HCT116 (cell line): ENCODE results near the gene PDLIM4. TPM values are rescaled to one million over a fixed set of nuclear protein-coding genes. Genes with fewer than 3 reads are reported as not detected.

Experiments
- ATAC-seq: fragments of 200-7000 bp; cut with Tn5 transposase; 2 replicates; pipeline ENCODE4 v1.9.1; 2020; ENCODE audit warnings: mild to moderate bottlenecking, moderate library complexity
- BruUV-seq: library from RNA; stranded (reverse); fragments of 400-500 nt; replicated peaks from 2 replicates; lab custom pipeline; 2021; lab: Mats Ljungman, UMichigan
- CTCF ChIA-PET: fragments of 300-600 bp; sonication (Branson Sonifier 250); formaldehyde crosslinking; loops from one replicate; lab custom pipeline; 2021; ENCODE audit warnings: antibody characterized with exemption; lab: Charles Lee
- POLR2A ChIA-PET: fragments of 300-600, 350-600 bp; sonication (Branson Sonifier 250); formaldehyde crosslinking; loops from one replicate; lab custom pipeline; 2021; ENCODE audit warnings: antibody characterized with exemption; lab: Charles Lee
- RAD21 ChIA-PET, 2 experiments: fragments of 300-600 bp; sonication (Branson Sonifier 250); formaldehyde crosslinking; loops; one replicate each; lab custom pipeline; 2023; ENCODE audit warnings: low total read pairs in 2 of 2; ENCODE audit not compliant: uncharacterized antibody in 2 of 2, unreplicated experiment in 2 of 2, low non-redundant PET in 1 of 2; lab: Charles Lee
- DNase-seq: peaks from one replicate; pipeline ENCODE4 v3.0.0-alpha.2; 2010; ENCODE audit warnings: low read depth, low spot score
- H2AFZ ChIP-seq: fragments of 200-600 bp; shearing (Covaris generic), sonication (generic); 2 replicates; pipeline ENCODE4 v1.6.1; 2017; ENCODE audit warnings: low read depth, mixed run types, mixed read lengths, antibody characterized with exemption, low read length; ENCODE audit not compliant: poor library complexity, severe bottlenecking
- H3K27ac ChIP-seq: 2 replicates; pipeline ENCODE4 v1.5.1; 2012; ENCODE audit warnings: low read depth, low read length
- H3K27me3 ChIP-seq: fragments of 200-600 bp; sonication (generic); 2 replicates; pipeline ENCODE4 v1.6.1; 2016; ENCODE audit warnings: mixed run types, low read length, mixed read lengths; ENCODE audit not compliant: insufficient read depth
- H3K36me3 ChIP-seq, 2 experiments: fragments of 200-500 bp in 1 of 2; fragments of 200-600 bp in 1 of 2; sonication (Bioruptor generic) in 1 of 2; sonication (generic) in 1 of 2; 2 replicates each; pipeline versions ENCODE4 v1.5.1 to v1.6.1; 2014 to 2016; ENCODE audit warnings: low read length in 2 of 2, inconsistent platforms in 1 of 2, mixed read lengths in 1 of 2, mixed run types in 1 of 2; ENCODE audit not compliant: insufficient read depth in 2 of 2, control insufficient read depth in 1 of 2
- H3K4me1 ChIP-seq, 2 experiments: fragments of 200-600 bp in 1 of 2; sonication (generic) in 1 of 2; 2 replicates each; pipeline versions ENCODE4 v1.5.1 to v1.6.1; 2012 to 2017; ENCODE audit warnings: low read length in 2 of 2, inconsistent platforms in 1 of 2, mild to moderate bottlenecking in 1 of 2, mixed read lengths in 1 of 2, mixed run types in 1 of 2, moderate library complexity in 1 of 2; ENCODE audit not compliant: insufficient read depth in 2 of 2, control insufficient read depth in 1 of 2
- H3K4me2 ChIP-seq: fragments of 200-600 bp; sonication (generic); 2 replicates; pipeline ENCODE4 v1.6.1; 2017; ENCODE audit warnings: mixed run types, low read length, mixed read lengths
- H3K4me3 ChIP-seq, 2 experiments: fragments of 200-600 bp in 1 of 2; sonication (generic) in 1 of 2; replicated peaks in 1 of 2; 2 replicates each; pipeline ENCODE4 v1.5.1; 2011 to 2016; ENCODE audit warnings: low read length in 2 of 2, control low read depth in 1 of 2, low read depth in 1 of 2, mild to moderate bottlenecking in 1 of 2, mixed read lengths in 1 of 2, mixed run types in 1 of 2
- H3K79me2 ChIP-seq: fragments of 200-600 bp; sonication (generic); 2 replicates; pipeline ENCODE4 v1.6.1; 2017; ENCODE audit warnings: mild to moderate bottlenecking, mixed run types, low read length, moderate library complexity, mixed read lengths; ENCODE audit not compliant: insufficient read depth
- H3K9ac ChIP-seq: fragments of 200-600 bp; sonication (generic); 2 replicates; pipeline ENCODE4 v1.6.1; 2016; ENCODE audit warnings: low read length, mixed read lengths
- H3K9me2 ChIP-seq: fragments of 200-600 bp; sonication (generic), shearing (Covaris generic); 2 replicates; pipeline ENCODE4 v1.6.1; 2017; ENCODE audit warnings: mixed run types, mild to moderate bottlenecking, moderate library complexity; ENCODE audit not compliant: insufficient read depth
- H3K9me3 ChIP-seq, 2 experiments: fragments of 200-500 bp in 1 of 2; fragments of 200-600 bp in 1 of 2; sonication (Bioruptor generic) in 1 of 2; sonication (generic) in 1 of 2; 2 replicates each; pipeline ENCODE4 v1.6.1; 2014 to 2017; ENCODE audit warnings: low read length in 2 of 2, mixed read lengths in 2 of 2, inconsistent platforms in 1 of 2, low read depth in 1 of 2, mild to moderate bottlenecking in 1 of 2, mixed run types in 1 of 2, moderate library complexity in 1 of 2; ENCODE audit not compliant: control insufficient read depth in 1 of 2, insufficient read depth in 1 of 2
- H4K20me1 ChIP-seq: fragments of 200-600 bp; sonication (generic), shearing (Covaris generic); 2 replicates; pipeline ENCODE4 v1.6.1; 2017; ENCODE audit warnings: mixed run types, mild to moderate bottlenecking, moderate library complexity; ENCODE audit not compliant: insufficient read depth
- RAD21 ChIP-seq: IDR thresholded peaks from 2 replicates; pipeline ENCODE4 v1.6.1; 2012; ENCODE audit warnings: low read depth, mild to moderate bottlenecking
- intact Hi-C: fragments of 100-400 bp; cut with micrococcal nuclease; formaldehyde crosslinking; loops from 2 replicates; pipeline ENCODE4 v1.10.0; 2022
- total RNA-seq: library from RNA; stranded (reverse); gene quantifications from one replicate; pipeline ENCODE4 v1.2.1, GENCODE V29; 2021; ENCODE audit not compliant: unreplicated experiment
- TF ChIP-seq, protein P1 (sequence below): IDR thresholded peaks from 2 replicates; pipeline ENCODE4 v1.6.1; 2012; ENCODE audit warnings: low read depth
- TF ChIP-seq, protein P2 (sequence below), 3 experiments: fragments of 200-600 bp in 1 of 3; sonication (generic) in 1 of 3; IDR thresholded peaks in 2 of 3; conservative IDR thresholded peaks in 1 of 3; 2 replicates each; pipeline ENCODE4 v1.5.1; 2012 to 2017; ENCODE audit warnings: low read depth in 2 of 3, low read length in 2 of 3, antibody characterized with exemption in 1 of 3, borderline replicate concordance in 1 of 3, control low read depth in 1 of 3, mild to moderate bottlenecking in 1 of 3, mixed read lengths in 1 of 3, mixed run types in 1 of 3, moderate library complexity in 1 of 3; ENCODE audit not compliant: insufficient read depth in 1 of 3

Gene PDLIM4
- total RNA-seq, 1 experiment from 2014 or later = not detected

DNA sequence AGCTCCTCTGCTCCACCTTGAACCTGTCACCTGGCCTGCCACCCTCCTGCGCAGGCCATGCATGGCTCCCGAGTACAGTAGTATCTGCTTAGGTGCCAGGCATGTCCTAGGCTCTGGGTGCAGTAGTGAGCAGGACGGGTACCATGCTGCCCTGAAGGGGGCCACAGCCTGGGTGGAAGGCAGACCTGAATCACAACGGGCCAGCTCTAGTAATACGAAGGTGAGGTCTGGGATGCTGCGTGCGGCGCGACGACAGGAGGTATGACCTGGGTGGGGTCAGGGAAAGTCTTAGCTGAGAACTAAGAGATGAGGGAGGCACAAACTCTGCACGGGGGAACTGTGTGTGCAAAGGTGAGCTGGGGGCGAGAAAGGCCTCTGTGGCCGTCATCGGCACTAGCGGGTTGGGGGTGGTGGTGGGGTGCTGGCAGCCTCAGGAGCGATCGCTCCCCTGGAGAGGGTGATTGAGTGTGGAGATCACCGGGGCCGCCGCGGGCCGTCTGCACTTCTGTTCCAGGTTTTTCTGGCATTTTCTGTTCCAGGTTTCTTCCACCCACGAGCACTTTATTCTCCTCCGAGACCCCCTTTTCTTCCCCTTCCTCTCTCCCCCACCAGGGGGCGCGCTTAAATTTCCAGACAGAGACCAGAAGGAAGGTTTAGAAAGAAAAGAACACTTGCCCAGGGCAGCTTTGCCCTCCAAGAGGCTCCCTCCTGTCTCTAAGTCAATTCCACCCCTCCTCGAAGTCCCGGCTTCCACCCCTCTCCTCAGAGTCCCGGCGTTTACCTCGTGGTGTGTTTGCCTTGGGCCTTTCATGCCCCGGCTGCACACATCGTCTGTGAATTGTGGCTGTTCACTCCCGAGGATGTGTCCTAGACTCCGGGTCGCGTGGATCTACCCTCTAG lies 15.1 kb downstream of the PDLIM4 start:
- no peaks in the 10 kb centered on the region for H3K79me2 ChIP-seq
- TF ChIP-seq, protein P1, sequence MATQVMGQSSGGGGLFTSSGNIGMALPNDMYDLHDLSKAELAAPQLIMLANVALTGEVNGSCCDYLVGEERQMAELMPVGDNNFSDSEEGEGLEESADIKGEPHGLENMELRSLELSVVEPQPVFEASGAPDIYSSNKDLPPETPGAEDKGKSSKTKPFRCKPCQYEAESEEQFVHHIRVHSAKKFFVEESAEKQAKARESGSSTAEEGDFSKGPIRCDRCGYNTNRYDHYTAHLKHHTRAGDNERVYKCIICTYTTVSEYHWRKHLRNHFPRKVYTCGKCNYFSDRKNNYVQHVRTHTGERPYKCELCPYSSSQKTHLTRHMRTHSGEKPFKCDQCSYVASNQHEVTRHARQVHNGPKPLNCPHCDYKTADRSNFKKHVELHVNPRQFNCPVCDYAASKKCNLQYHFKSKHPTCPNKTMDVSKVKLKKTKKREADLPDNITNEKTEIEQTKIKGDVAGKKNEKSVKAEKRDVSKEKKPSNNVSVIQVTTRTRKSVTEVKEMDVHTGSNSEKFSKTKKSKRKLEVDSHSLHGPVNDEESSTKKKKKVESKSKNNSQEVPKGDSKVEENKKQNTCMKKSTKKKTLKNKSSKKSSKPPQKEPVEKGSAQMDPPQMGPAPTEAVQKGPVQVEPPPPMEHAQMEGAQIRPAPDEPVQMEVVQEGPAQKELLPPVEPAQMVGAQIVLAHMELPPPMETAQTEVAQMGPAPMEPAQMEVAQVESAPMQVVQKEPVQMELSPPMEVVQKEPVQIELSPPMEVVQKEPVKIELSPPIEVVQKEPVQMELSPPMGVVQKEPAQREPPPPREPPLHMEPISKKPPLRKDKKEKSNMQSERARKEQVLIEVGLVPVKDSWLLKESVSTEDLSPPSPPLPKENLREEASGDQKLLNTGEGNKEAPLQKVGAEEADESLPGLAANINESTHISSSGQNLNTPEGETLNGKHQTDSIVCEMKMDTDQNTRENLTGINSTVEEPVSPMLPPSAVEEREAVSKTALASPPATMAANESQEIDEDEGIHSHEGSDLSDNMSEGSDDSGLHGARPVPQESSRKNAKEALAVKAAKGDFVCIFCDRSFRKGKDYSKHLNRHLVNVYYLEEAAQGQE = no peak
- TF ChIP-seq, protein P2, sequence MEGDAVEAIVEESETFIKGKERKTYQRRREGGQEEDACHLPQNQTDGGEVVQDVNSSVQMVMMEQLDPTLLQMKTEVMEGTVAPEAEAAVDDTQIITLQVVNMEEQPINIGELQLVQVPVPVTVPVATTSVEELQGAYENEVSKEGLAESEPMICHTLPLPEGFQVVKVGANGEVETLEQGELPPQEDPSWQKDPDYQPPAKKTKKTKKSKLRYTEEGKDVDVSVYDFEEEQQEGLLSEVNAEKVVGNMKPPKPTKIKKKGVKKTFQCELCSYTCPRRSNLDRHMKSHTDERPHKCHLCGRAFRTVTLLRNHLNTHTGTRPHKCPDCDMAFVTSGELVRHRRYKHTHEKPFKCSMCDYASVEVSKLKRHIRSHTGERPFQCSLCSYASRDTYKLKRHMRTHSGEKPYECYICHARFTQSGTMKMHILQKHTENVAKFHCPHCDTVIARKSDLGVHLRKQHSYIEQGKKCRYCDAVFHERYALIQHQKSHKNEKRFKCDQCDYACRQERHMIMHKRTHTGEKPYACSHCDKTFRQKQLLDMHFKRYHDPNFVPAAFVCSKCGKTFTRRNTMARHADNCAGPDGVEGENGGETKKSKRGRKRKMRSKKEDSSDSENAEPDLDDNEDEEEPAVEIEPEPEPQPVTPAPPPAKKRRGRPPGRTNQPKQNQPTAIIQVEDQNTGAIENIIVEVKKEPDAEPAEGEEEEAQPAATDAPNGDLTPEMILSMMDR (IDR thresholded peaks at IDR 0.05 in 2 of 3, conservative IDR thresholded peaks at IDR 0.05 in 1 of 3; ENCODE audit: borderline replicate concordance in 1 of 3, insufficient read depth in 1 of 3, low read depth in 2 of 3, low read length in 2 of 3) = peak; percentile 80 to 90 (median 86)
- peak; percentile 78 for TF ChIP-seq RAD21
- TF ChIP-seq, all 23 proteins: peak for 2
- Histone ChIP-seq H3K36me3 (no peaks in the 10 kb centered on the region), H3K9me3 (no peaks in the 10 kb centered on the region), H3K27ac (no peak overlapping the region), H3K9me2 (no peaks in the 10 kb centered on the region), H3K27me3 (no peaks in the 10 kb centered on the region), H3K4me2 (peak overlapping the region; percentile 38), H3K4me1 (peaks cover 0 to 9% of the 10 kb centered on the region in 2 experiments; a peak in 2 of 4 replicates), H4K20me1 (no peaks in the 10 kb centered on the region), H3K4me3 (no peak overlapping the region), H3K9ac (peak overlapping the region; percentile 16; the same call in 1 of the 2 replicates), H2AFZ (peak overlapping the region; percentile 93)
- no TSS peak for BruUV-seq
- ATAC-seq (peak; percentile 80), DNase-seq (no peak)
- CTCF ChIA-PET = interaction anchor here (1.3 to 1.4 kb wide), 2 partner anchors 21 to 34 kb away, joined by 6 read pairs; no protein-coding TSS in a partner anchor
- RAD21 ChIA-PET = no interaction called here
- POLR2A ChIA-PET = interaction anchor here (1.6 kb wide), 1 partner anchor 22 kb away, joined by 4 read pairs; the partner anchor contains the start of gene SLC22A4
- intact Hi-C loops = loop anchor here (10.0 kb wide), 1 partner anchor 208 kb away; the partner anchor contains the start of gene IL3
